ENCODE results near the gene TPRX1. TPM values are rescaled to one million over a fixed set of nuclear protein-coding genes. Genes with fewer than 3 reads are reported as not detected.
"Not testable (repeated sequence)": the region's sequence is repeated elsewhere in the genome, so short reads cannot be mapped to it uniquely, and the experiment has no call there.

The TPRX1 gene
- total and polyA plus RNA-seq, 2 donors (not counting 3 experiments of a cell fraction or from before 2014, with no cell fraction given) = not detected

DNA sequence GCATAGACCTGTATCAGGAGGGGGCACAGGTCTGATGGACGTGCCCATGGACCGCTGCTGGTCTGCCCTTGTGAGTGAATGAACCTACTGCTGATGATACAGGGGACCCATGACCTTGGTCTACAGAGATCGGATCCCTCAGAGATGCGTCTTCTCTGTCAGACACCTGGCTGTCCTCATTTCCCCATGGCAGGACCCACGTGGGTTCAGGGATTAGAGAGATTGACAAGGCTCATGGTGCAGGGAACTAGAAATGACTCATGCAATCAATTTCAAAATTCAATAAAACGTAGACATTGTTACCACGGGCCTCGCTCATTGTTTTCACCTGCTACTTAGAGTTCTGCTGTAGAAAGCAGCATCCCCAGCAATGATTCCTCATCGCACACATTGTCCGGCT lies 962 bp upstream of the TPRX1 start:
- Histone ChIP-seq H4K20me1 (replicated peaks; ENCODE audit: control insufficient read depth, extremely low read depth, insufficient read depth, low read length) (no peaks in the 10 kb centered on the region), H3K4me3 (replicated peaks in 1 of 3; ENCODE audit: insufficient read depth in 1 of 3, low read depth in 1 of 3, low read length in 3 of 3) (no peak overlapping the region), H3K4me1 (ENCODE audit: control insufficient read depth, extremely low read depth, insufficient read depth, low read length) (no peaks in the 10 kb centered on the region), H3K9me1 (replicated peaks; ENCODE audit: control insufficient read depth, extremely low read depth, insufficient read depth, low read length) (no peaks in the 10 kb centered on the region), H2AFZ (ENCODE audit: low read depth, low read length) (no peak overlapping the region), H3K9ac (replicated peaks; ENCODE audit: extremely low read depth, insufficient read depth, low read length) (no peak overlapping the region), H3K36me3 (ENCODE audit: control insufficient read depth in 2 of 2, extremely low read depth in 1 of 2, insufficient read depth in 2 of 2, low read length in 2 of 2) (no peaks in the 10 kb centered on the region), H3K9me3 (replicated peaks; ENCODE audit: control insufficient read depth, insufficient read depth, low read length) (no peaks in the 10 kb centered on the region), H3K27me3 (ENCODE audit: control insufficient read depth in 2 of 2, insufficient read depth in 2 of 2, low read length in 2 of 2) (no peaks in the 10 kb centered on the region), H3K27ac (ENCODE audit: insufficient read depth, low read depth, low read length) (no peak overlapping the region), H3K79me2 (ENCODE audit: control insufficient read depth, insufficient read depth, low read length) (no peaks in the 10 kb centered on the region), H3K4me2 (ENCODE audit: insufficient read depth, low read length) (no peak overlapping the region)
- no TSS peak for BruUV-seq (replicated peaks)
- no peak for DNase-seq (ENCODE audit: low read depth, low spot score)
- dilution Hi-C loops (cut with MboI; ENCODE audit: extremely low pct_ligation_motif_present, low sequenced_read_pairs) = no loop called here
- FAIRE-seq = no peak
- CTCF ChIA-PET = no interaction called here
- intact Hi-C loops (cut with micrococcal nuclease) = no loop called here
- TF ChIP-seq GATA2 (IDR thresholded peaks at IDR 0.05; ENCODE audit: insufficient read depth, insufficient read length, low read depth, low read length) = no peak
- TF ChIP-seq MYC (IDR thresholded peaks at IDR 0.05; ENCODE audit: low read depth, low read length) = no peak
- no peak for TF ChIP-seq POLR2A (IDR thresholded peaks at IDR 0.05; ENCODE audit: low read depth, low read length)
- no peak for TF ChIP-seq JUN (IDR thresholded peaks at IDR 0.05; ENCODE audit: borderline replicate concordance, insufficient read depth, insufficient read length, low read depth)
- POLR2A ChIA-PET = no interaction called here

- H3K9me3 ChIP-seq (replicated peaks; ENCODE audit: control insufficient read depth, insufficient read depth, low read length); H2AFZ ChIP-seq (ENCODE audit: low read depth, low read length); H3K27ac ChIP-seq (ENCODE audit: insufficient read depth, low read depth, low read length); H3K4me1 ChIP-seq (ENCODE audit: control insufficient read depth, extremely low read depth, insufficient read depth, low read length); H3K27me3 ChIP-seq (ENCODE audit: control insufficient read depth in 2 of 2, insufficient read depth in 2 of 2, low read length in 2 of 2); H3K4me2 ChIP-seq (ENCODE audit: insufficient read depth, low read length); DNase-seq (ENCODE audit: low read depth, low spot score); POLR2A ChIA-PET; CTCF ChIA-PET; H4K20me1 ChIP-seq (replicated peaks; ENCODE audit: control insufficient read depth, extremely low read depth, insufficient read depth, low read length); FAIRE-seq; dilution Hi-C loops (cut with MboI; ENCODE audit: extremely low pct_ligation_motif_present, low sequenced_read_pairs); H3K36me3 ChIP-seq (ENCODE audit: control insufficient read depth in 2 of 2, extremely low read depth in 1 of 2, insufficient read depth in 2 of 2, low read length in 2 of 2); H3K9me1 ChIP-seq (replicated peaks; ENCODE audit: control insufficient read depth, extremely low read depth, insufficient read depth, low read length); H3K9ac ChIP-seq (replicated peaks; ENCODE audit: extremely low read depth, insufficient read depth, low read length); H3K79me2 ChIP-seq (ENCODE audit: control insufficient read depth, insufficient read depth, low read length); BruUV-seq (replicated peaks); H3K4me3 ChIP-seq (replicated peaks in 1 of 3; ENCODE audit: insufficient read depth in 1 of 3, low read depth in 1 of 3, low read length in 3 of 3); intact Hi-C loops (cut with micrococcal nuclease): not testable (repeated sequence)
Measured at GRCh38 chr19:47803671-47804070, 680 bp downstream of the TPRX1 start.

GRCh38 chr19:47803148-47803547 lies 1.2 kb downstream of the TPRX1 start:
- CTCF ChIA-PET; H3K79me2 ChIP-seq (ENCODE audit: control insufficient read depth, insufficient read depth, low read length); dilution Hi-C loops (cut with MboI; ENCODE audit: extremely low pct_ligation_motif_present, low sequenced_read_pairs); DNase-seq (ENCODE audit: low read depth, low spot score); POLR2A ChIA-PET; intact Hi-C loops (cut with micrococcal nuclease); H3K9me1 ChIP-seq (replicated peaks; ENCODE audit: control insufficient read depth, extremely low read depth, insufficient read depth, low read length); FAIRE-seq; H3K36me3 ChIP-seq (ENCODE audit: control insufficient read depth in 2 of 2, extremely low read depth in 1 of 2, insufficient read depth in 2 of 2, low read length in 2 of 2); BruUV-seq (replicated peaks); H3K4me1 ChIP-seq (ENCODE audit: control insufficient read depth, extremely low read depth, insufficient read depth, low read length); H3K4me2 ChIP-seq (ENCODE audit: insufficient read depth, low read length); H3K27me3 ChIP-seq (ENCODE audit: control insufficient read depth in 2 of 2, insufficient read depth in 2 of 2, low read length in 2 of 2); H3K27ac ChIP-seq (ENCODE audit: insufficient read depth, low read depth, low read length); H3K9ac ChIP-seq (replicated peaks; ENCODE audit: extremely low read depth, insufficient read depth, low read length); H2AFZ ChIP-seq (ENCODE audit: low read depth, low read length); H4K20me1 ChIP-seq (replicated peaks; ENCODE audit: control insufficient read depth, extremely low read depth, insufficient read depth, low read length); H3K9me3 ChIP-seq (replicated peaks; ENCODE audit: control insufficient read depth, insufficient read depth, low read length); H3K4me3 ChIP-seq (replicated peaks in 1 of 3; ENCODE audit: insufficient read depth in 1 of 3, low read depth in 1 of 3, low read length in 3 of 3): not testable (repeated sequence)

Measured in endothelial cell of umbilical vein (primary cell).